Duodenal mucosa (tissue), 2 donors: ENCODE results near the gene TRDN.

ENCODE experiments used
- H3K27ac ChIP-seq: one replicate; pipeline ENCODE4 v1.7.0; 2013; ENCODE audit warnings: low read depth, low read length
- H3K27me3 ChIP-seq, 2 donors: one replicate each; pipeline ENCODE4 v1.7.0; 2013; ENCODE audit warnings: low read length in 2 of 2, control low read depth in 1 of 2; ENCODE audit not compliant: insufficient read depth in 2 of 2, control insufficient read depth in 1 of 2
- H3K36me3 ChIP-seq, 2 donors: one replicate each; pipeline ENCODE4 v1.7.0; 2013; ENCODE audit warnings: low read length in 2 of 2, control low read depth in 1 of 2; ENCODE audit not compliant: insufficient read depth in 2 of 2, control insufficient read depth in 1 of 2
- H3K4me1 ChIP-seq, 2 donors: one replicate each; pipeline ENCODE4 v1.7.0; 2013; ENCODE audit warnings: low read length in 2 of 2, control low read depth in 1 of 2; ENCODE audit not compliant: insufficient read depth in 2 of 2, control insufficient read depth in 1 of 2
- H3K4me3 ChIP-seq, 2 donors: one replicate each; pipeline ENCODE4 v1.7.0; 2013; ENCODE audit warnings: low read length in 2 of 2, low read depth in 1 of 2
- H3K9ac ChIP-seq, 2 donors: one replicate each; pipeline ENCODE4 v1.7.0; 2013; ENCODE audit warnings: low read length in 2 of 2, low read depth in 1 of 2
- H3K9me3 ChIP-seq, 2 donors: one replicate each; pipeline ENCODE4 v1.7.0; 2013; ENCODE audit warnings: low read length in 2 of 2, control low read depth in 1 of 2; ENCODE audit not compliant: control insufficient read depth in 1 of 2

The TRDN gene

DNA sequence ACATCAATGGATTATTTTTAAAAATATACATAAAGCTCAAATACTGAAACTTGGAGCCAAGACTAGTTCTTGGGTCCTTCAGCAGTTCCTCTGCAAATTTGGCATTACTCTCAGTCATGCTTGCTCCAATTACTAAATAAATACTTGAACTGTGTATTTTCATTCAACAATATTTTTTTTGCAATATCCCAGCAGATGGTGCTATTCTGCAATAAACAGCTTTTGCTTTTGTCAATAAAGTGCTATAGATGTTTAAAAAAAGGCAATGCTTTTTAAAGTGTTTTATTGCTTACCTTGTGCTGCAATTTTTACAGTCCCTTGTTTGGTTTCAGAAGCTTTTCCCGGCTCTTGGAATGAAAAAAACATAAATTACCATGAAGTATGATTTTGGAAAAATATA, 243.4 kb downstream of the TRDN start:
- Histone ChIP-seq H3K36me3 (no peaks in the 10 kb centered on the region), H3K27ac (no peak overlapping the region), H3K4me3 (no peak overlapping the region), H3K27me3 (no peaks in the 10 kb centered on the region), H3K9ac (no peak overlapping the region), H3K9me3 (no peaks in the 10 kb centered on the region), H3K4me1 (no peaks in the 10 kb centered on the region)

DNA sequence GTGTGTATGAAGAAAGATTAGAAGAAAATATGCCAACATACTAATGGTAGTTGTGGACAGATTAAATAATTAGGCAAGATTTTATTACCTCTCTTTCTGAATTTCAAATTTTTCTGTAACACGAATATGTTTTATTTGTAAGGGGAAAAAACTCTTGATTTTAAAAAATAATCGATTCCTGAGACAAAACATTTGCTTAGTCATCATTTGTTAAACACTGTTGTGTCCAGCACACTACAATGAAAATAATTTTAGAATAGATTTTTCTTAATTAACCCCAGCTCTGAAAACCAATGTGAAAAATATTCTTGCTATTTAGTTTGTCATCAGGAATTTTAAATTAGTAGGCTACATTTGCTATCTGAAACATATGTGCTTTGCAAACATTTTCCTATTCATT, 253.0 kb downstream of the TRDN start:
- Histone ChIP-seq H3K27me3 (no peaks in the 10 kb centered on the region), H3K4me1 (no peaks in the 10 kb centered on the region), H3K9ac (no peak overlapping the region), H3K36me3 (no peaks in the 10 kb centered on the region), H3K27ac (no peak overlapping the region), H3K4me3 (no peak overlapping the region), H3K9me3 (no peaks in the 10 kb centered on the region)

DNA sequence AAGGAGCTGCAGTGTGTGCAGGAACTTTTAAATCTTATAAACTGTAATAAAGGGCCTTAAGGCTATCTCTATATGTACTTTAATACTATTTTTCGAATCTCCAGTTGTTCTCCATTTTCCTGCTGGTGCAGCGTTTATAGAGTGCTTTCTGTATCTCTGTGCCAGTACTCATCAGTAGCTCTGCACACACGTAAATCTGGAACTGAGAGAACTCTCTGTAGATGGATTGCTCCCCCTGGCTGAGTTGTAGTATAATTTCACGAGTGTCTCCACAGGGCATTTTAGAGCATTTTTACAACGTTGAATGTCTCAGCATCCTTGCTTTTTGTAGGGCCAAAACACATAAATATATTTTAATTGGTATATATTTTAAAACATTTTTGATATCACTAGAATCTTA, 256.5 kb downstream of the TRDN start:
- no peaks in the 10 kb centered on the region for H3K36me3 ChIP-seq
- no peaks in the 10 kb centered on the region for H3K27me3 ChIP-seq
- H3K4me3 ChIP-seq = no peak overlapping the region
- H3K9ac ChIP-seq = no peak overlapping the region
- H3K4me1 ChIP-seq = no peaks in the 10 kb centered on the region
- no peak overlapping the region for H3K27ac ChIP-seq
- H3K9me3 ChIP-seq = no peaks in the 10 kb centered on the region

DNA sequence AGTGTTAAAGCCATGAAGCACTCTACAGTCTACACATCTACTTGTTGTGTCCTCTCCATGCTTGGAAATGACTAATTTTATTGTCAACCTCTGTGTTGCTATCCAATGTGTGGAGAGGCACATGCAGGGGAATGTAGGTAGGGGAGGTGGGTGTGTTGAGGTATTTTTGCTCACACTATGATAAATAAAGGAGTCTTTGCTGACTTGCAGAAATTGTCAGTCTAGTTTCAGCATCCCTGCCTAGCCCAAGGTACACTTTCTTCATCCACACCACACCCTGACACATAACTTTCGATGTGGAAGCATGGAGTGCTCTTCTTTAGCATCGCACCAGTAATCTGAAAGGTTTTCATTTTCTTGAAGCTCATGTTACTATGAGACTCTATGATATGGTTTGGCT, 264.0 kb downstream of the TRDN start:
- H3K36me3 ChIP-seq = no peaks in the 10 kb centered on the region
- no peaks in the 10 kb centered on the region for H3K9me3 ChIP-seq
- no peak overlapping the region for H3K4me3 ChIP-seq
- H3K27me3 ChIP-seq = no peaks in the 10 kb centered on the region
- H3K4me1 ChIP-seq = no peaks in the 10 kb centered on the region
- H3K9ac ChIP-seq = no peak overlapping the region
- H3K27ac ChIP-seq = no peak overlapping the region

DNA sequence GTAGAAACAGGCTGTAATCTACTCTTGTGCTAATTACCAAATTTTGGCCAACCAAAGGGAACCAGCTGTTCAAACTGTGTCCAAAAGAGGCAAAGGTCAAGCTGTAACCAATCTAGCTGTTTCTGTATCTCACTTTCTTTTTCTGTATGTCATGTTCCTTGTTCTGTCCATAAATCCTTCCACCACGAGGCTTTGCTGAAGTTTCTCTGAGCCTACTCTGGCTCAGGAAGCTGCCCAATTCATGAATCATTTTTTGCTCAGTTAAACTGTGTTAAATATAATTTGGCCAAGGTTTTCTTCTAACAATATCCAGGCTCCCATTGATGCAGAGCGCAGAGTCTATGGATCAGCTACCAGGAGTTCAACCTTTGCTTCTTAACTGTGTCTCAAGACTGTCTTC, 272.8 kb downstream of the TRDN start:
- Histone ChIP-seq H3K4me3 (no peak overlapping the region), H3K36me3 (no peaks in the 10 kb centered on the region), H3K27ac (no peak overlapping the region), H3K9ac (no peak overlapping the region), H3K9me3 (no peaks in the 10 kb centered on the region), H3K4me1 (no peaks in the 10 kb centered on the region), H3K27me3 (no peaks in the 10 kb centered on the region)

DNA sequence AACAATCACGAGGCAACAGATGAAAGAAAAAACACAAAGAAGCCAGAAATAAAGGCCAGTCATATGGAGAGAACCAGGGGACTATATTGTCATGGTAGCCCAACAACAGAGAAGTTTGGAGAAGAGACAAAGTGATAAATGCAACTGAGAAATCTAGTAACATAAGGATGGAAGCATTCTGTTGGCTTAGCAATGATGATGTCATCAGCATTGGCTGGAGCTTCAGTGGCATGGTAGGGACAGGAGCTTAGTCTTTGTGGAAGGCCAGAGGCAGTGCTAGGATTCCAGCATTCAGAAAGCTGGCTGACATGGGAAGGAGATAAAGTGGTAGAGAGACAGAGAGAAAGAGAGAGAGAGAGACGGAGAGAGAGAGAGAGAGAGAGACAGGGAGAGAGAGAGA, 276.4 kb downstream of the TRDN start:
- Histone ChIP-seq H3K4me3 (no peak overlapping the region), H3K9ac (no peak overlapping the region), H3K27me3 (no peaks in the 10 kb centered on the region), H3K36me3 (no peaks in the 10 kb centered on the region), H3K27ac (no peak overlapping the region), H3K9me3 (no peaks in the 10 kb centered on the region), H3K4me1 (no peaks in the 10 kb centered on the region)

DNA sequence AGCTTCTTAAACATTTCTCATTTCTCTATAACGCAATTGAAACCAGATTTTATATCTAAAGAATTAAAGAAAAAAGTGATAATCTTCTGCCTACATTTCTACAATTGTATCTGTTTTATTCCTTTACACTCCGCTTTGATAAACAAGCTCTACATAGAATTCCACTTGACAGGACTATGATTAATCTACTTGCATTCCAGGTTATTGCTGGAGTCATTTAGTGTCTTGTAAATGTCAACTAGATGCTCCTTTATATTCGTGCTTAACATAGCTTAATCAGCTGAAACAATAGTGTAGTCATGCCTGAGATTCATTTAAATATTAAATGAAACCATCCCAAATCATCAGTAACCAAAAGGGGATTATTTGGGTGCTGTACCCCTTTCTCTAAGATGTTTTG, 284.0 kb downstream of the TRDN start:
- Histone ChIP-seq H3K9ac (no peak overlapping the region), H3K4me3 (no peak overlapping the region), H3K4me1 (no peaks in the 10 kb centered on the region), H3K9me3 (no peaks in the 10 kb centered on the region), H3K36me3 (no peaks in the 10 kb centered on the region), H3K27me3 (no peaks in the 10 kb centered on the region), H3K27ac (no peak overlapping the region)

DNA sequence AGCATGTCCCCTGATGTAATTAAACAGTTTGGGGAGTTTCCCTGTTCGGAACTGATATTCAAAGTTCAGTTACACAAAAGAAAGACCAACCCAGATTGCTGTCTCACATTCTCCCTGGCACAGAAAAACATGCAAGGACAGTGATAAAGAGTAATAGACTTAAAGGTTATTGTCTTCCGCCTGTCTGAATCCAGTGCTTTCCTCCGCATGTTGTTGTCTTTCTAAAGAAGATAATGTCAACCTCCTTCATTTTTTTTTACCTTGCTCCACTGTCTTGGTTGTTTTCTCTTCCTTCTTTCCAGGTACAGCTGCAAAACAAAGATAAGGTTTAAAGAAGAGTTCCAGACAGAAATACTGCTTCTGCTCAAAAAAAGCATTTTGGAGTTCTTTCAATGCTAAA, 284.5 kb downstream of the TRDN start:
- no peak overlapping the region for H3K27ac ChIP-seq

DNA sequence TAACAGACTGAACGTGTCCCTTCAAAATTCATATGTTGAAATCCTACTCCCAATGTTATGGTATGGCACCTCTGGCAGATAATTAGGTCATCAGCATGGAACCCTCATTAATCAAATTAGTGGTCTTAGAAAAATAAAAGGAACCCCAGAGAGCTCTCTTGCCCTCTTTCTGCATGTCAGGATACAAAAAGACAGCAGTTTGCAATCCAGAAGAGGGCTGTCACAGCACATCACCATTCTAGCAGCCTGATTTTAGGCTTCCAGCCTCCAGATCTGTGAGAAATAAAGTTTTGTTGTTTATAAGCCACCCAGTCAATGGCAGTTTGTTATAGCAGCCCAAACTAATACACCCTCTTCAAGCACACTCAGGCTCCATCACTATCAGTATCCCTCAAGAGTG, 292.9 kb downstream of the TRDN start:
- H3K4me1 ChIP-seq = no peaks in the 10 kb centered on the region
- no peak overlapping the region for H3K4me3 ChIP-seq
- H3K9me3 ChIP-seq = no peaks in the 10 kb centered on the region
- H3K9ac ChIP-seq = no peak overlapping the region
- no peak overlapping the region for H3K27ac ChIP-seq
- no peaks in the 10 kb centered on the region for H3K27me3 ChIP-seq
- no peaks in the 10 kb centered on the region for H3K36me3 ChIP-seq

More for the DNA sequence above, 284.5 kb downstream of the TRDN start:
- Histone ChIP-seq H3K36me3 (no peaks in the 10 kb centered on the region), H3K27me3 (no peaks in the 10 kb centered on the region), H3K9me3 (no peaks in the 10 kb centered on the region), H3K4me1 (no peaks in the 10 kb centered on the region), H3K9ac (no peak overlapping the region), H3K4me3 (no peak overlapping the region)

DNA sequence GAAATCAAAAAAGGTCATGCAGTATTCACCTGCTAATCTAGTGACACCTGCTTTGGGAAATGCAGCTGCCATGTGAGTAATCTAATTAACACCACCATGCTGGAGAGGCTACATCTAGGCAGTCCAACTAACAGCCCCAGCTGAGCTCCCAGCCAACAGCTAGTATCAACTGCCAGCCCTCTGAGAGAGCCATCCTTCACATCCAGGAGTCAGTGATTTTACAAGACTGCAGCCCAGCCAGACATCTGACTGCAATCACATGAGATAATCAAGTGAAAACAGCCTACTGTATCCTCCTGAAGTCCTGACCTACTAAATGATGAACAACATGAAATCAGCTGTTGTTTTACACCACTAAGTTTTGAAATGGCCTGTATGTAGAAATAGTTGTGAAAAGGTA, 298.4 kb downstream of the TRDN start:
- Histone ChIP-seq H3K4me1 (no peaks in the 10 kb centered on the region), H3K27me3 (no peaks in the 10 kb centered on the region), H3K4me3 (no peak overlapping the region), H3K9me3 (no peaks in the 10 kb centered on the region), H3K27ac (no peak overlapping the region), H3K9ac (no peak overlapping the region), H3K36me3 (no peaks in the 10 kb centered on the region)

DNA sequence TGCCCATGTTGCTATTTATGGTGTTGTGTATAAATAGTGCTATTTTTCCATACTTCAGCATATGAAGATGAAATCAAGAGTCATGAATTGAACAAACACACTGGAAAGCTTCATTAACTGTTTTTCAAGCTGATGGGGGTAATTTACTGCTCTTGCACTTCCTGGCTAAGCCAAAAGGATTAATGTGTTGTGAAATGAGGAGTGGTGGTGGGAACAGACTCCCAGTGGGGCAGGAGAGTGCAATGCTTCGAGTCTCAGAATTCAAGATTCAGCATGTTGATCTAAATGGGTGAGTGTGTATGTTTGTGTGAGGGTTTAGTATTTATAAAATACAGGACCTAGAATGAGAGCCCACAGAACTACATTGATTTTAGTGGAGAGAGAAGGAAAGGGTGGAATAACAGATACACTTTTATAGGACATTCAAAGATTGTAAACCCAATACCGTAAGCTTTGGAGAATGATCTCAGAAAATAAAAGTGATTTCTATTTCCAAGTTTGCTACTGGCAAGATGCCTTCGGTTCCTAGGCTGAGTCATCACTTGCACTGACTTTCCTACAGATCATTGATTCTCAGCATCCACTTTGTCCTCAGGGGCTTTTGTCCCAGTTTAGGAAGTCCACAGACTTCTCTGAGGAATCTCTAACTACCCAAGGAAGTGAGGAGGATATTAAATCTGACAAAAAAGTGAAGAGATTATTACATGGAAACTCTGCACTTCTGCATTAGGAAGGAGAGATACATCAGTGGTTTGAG, 303.6 kb downstream of the TRDN start:
- no peaks in the 10 kb centered on the region for H3K4me1 ChIP-seq
- H3K27me3 ChIP-seq = no peaks in the 10 kb centered on the region
- H3K36me3 ChIP-seq = no peaks in the 10 kb centered on the region
- H3K4me3 ChIP-seq = no peak overlapping the region
- H3K9me3 ChIP-seq = no peaks in the 10 kb centered on the region
- H3K9ac ChIP-seq = no peak overlapping the region
- H3K27ac ChIP-seq = no peak overlapping the region
